Bronchial epithelial cell (primary cell): Measurements from ENCODE around the gene TFEB. TPM values are rescaled to one million over a fixed set of nuclear protein-coding genes. Genes with fewer than 3 reads are reported as not detected.

ENCODE experiments used
- DNase-seq: peaks from one replicate; pipeline ENCODE4 v3.0.0-alpha.2; 2010; ENCODE audit warnings: low read depth
- FAIRE-seq: peaks from 2 replicates; lab custom pipeline; 2011; peaks lifted over from hg19 to GRCh38; lab: Jason Lieb, UNC
- H3K27me3 ChIP-seq: 2 replicates; pipeline ENCODE4 v1.5.1; 2011; ENCODE audit warnings: low read length; ENCODE audit not compliant: control insufficient read depth, insufficient read depth
- H3K36me3 ChIP-seq: 2 replicates; pipeline ENCODE4 v1.5.1; 2011; ENCODE audit warnings: low read length; ENCODE audit not compliant: control insufficient read depth, insufficient read depth
- H3K4me3 ChIP-seq: 2 replicates; pipeline ENCODE4 v1.5.1; 2011; ENCODE audit warnings: mild to moderate bottlenecking, low read depth, low read length, control low read depth
- total RNA-seq: library from RNA; depleted of rRNA; stranded (reverse); fragments of >200 nt; gene quantifications from 2 replicates; pipeline ENCODE4 v1.2.1, GENCODE V29; 2014
- TF ChIP-seq, protein P1 (sequence below): IDR thresholded peaks from 2 replicates; pipeline ENCODE4 v1.5.1; 2011; ENCODE audit warnings: mild to moderate bottlenecking, moderate library complexity, low read length, control low read depth, inconsistent platforms; ENCODE audit not compliant: insufficient read depth, severe bottlenecking

The TFEB gene
- total RNA-seq, 1 donor from 2014 or later, result 6.8 TPM

DNA sequence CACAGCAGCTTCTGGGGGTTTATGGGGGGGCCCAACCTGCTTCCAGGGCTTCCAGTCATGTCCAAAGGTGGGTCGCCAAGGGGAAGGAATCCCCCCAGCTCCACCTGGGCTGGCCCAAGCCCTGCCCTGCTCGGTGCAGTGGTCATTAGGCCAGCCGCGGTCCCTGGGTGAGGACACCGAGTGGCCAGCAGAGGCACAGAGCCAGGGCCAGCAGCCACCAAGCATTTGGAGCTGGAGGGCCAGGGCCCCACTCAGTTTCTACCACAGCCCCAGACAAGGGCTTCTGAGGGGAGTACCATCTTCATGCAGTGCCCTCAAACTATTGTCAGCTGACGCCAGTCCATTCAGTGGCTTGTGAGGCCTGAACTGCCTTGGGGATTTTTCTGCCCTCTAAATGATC, 39.6 kb downstream of the TFEB start:
- TF ChIP-seq, protein P1, sequence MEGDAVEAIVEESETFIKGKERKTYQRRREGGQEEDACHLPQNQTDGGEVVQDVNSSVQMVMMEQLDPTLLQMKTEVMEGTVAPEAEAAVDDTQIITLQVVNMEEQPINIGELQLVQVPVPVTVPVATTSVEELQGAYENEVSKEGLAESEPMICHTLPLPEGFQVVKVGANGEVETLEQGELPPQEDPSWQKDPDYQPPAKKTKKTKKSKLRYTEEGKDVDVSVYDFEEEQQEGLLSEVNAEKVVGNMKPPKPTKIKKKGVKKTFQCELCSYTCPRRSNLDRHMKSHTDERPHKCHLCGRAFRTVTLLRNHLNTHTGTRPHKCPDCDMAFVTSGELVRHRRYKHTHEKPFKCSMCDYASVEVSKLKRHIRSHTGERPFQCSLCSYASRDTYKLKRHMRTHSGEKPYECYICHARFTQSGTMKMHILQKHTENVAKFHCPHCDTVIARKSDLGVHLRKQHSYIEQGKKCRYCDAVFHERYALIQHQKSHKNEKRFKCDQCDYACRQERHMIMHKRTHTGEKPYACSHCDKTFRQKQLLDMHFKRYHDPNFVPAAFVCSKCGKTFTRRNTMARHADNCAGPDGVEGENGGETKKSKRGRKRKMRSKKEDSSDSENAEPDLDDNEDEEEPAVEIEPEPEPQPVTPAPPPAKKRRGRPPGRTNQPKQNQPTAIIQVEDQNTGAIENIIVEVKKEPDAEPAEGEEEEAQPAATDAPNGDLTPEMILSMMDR, result no peak
- no peaks in the 10 kb centered on the region for H3K27me3 ChIP-seq
- FAIRE-seq, result no peak

DNA sequence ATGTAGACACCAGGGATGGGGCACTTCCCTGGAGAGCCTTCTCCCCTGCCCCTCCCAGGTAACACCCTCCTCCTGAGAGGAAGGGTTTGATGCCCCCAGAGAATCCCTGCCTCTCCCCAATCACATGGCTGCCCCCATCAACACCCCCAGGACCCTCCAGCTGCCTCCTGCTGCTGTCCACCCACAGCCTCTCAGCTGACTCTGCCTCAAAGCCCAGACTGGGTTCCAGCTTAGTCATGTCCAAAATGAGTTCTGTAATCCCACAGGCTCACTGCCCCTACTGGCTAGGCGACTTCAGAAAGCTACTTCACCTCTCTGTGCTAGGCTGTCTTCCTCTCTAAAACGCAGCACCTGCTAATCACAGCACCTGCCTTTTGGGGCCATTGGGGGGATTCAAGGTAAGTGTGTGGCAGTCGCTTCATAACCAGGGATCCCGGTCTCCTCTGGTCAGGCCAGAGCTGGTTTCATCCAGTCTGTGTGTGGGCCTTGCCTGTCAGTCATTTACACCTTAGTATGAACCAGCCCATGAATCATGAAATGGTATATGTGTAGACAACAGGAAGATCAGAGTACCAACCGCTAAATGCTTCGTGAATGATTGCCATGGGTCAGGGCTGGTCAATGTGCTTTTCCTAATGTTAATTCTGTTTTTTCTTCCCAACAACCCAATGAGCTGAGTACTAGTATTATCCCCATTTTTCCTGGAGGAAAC, 40.4 kb downstream of the TFEB start:
- Histone ChIP-seq H3K27me3 (no peaks in the 10 kb centered on the region), H3K4me3 (no peak overlapping the region), H3K36me3 (peaks cover 6% of the 10 kb centered on the region)
- DNase-seq (no peak), FAIRE-seq (no peak)
- TF ChIP-seq, protein P1, result peak; percentile 4

More for the DNA sequence above, 39.6 kb downstream of the TFEB start:
- DNase-seq, result no peak
- Histone ChIP-seq H3K4me3 (no peak overlapping the region), H3K36me3 (peaks cover 4% of the 10 kb centered on the region)

DNA sequence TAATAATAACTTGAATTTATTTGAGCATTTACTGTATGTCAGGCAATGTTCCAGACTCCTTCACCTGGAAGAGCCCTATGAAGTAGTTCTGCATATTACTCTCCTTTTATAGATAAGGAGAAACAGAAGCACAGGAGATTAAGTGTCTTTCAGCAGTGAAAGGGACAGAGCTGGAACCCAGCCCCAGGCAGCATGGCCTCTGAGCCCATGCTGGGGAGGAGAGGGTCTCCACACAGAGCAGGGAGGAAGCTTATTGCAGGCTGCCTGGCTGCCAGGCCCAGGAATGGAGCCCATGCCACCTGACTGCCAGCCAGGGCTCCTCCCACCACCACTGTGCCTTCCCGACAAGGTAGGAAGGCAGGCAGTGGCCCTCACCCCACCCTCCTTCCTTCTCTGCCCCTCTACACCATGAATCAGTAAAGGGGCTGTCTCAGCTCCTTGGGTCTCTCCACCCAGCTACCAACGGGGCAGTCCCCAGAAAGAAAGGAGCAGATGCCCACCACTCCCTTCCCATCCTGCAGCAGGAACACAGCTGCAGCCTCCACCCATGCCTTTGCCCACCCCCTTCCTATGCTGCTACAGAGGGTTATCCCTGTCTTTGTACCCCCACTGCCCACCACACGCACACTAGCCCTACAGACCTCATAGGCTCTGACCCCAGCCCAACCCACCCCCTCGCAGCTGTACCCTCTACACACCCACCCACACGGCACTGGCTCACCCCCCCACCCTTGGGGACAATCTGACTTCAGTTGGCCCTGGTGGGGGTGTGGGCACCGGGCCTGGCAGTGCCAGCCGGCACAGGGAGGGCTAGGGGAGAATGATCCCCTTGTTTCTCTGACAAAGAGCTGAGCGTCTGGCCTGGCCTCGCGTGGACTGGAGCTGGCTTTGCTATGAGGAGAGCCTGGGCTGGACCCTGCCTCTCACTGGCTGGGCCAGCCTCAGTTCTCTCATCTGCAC, 41.8 kb downstream of the TFEB start:
- TF ChIP-seq, protein P1, result no peak
- no peak overlapping the region for H3K4me3 ChIP-seq
- DNase-seq, result no peak
- H3K36me3 ChIP-seq, result peaks cover 3% of the 10 kb centered on the region
- H3K27me3 ChIP-seq, result no peaks in the 10 kb centered on the region
- FAIRE-seq, result no peak

DNA sequence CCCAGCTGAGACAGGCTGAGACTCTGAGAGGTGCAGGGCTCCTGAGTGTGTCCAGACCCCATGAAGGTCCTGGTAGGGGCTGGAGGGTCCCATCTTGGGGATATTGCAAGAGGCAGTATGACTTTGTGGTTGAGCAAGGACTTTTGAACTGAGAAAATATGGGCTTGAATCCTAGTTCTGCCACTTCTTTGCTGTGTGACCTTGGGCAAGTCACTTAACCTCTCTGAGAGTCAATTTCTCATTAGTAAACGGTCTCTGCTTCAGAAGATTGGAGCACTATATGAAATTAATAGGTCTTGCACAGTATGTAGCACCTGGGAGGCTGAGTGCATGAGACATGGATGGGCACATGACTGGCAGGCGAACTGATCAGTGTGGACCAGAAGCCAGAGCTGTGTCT, 42.7 kb downstream of the TFEB start:
- peaks cover 3% of the 10 kb centered on the region for H3K36me3 ChIP-seq
- no peak for FAIRE-seq
- DNase-seq, result no peak
- H3K4me3 ChIP-seq, result no peak overlapping the region
- TF ChIP-seq, protein P1, result no peak
- H3K27me3 ChIP-seq, result no peaks in the 10 kb centered on the region

DNA sequence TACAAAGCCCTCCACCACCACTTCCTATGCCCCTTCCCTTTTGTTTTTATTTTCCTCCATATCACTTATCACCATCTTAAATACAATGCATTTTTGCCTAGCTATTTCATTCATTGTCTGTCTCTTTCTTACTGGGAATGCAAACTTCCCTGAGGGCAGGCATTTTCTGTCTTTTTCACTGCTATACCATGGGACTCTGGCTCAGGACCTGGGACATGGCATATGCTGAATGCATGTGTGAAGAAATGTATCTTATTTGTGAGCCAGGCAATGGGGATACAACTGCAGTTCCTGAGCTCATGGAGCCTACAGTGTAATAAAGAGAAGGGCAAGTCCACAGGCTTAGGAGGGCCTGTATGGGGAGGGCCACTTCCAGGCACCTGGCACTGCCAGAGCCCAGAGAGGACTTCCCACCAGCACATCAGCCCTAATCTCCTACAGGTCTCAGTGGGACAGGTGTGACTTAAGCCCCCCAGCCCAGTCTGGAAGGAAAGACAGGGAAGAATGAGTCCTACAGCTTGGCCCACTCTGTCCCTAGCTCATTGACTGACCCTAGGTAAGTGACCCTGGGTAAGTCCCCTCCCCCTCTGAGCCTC, 43.2 kb downstream of the TFEB start:
- TF ChIP-seq, protein P1, result no peak
- DNase-seq (no peak), FAIRE-seq (no peak)
- no peaks in the 10 kb centered on the region for H3K27me3 ChIP-seq
- no peak overlapping the region for H3K4me3 ChIP-seq
- H3K36me3 ChIP-seq, result peaks cover 3% of the 10 kb centered on the region
